AG04449 (cell line): ENCODE measurements around the gene KCNJ1.

Experiments used
- CTCF ChIA-PET: fragments of 350-600 bp; formaldehyde crosslinking; extraction: SDS; loops from one replicate; lab custom pipeline; 2021; ENCODE audit warnings: antibody characterized with exemption; lab: Yijun Ruan, JAX
- POLR2A ChIA-PET: fragments of 400-600, 350-600 bp; formaldehyde crosslinking; extraction: SDS; loops from one replicate; lab custom pipeline; 2020; ENCODE audit warnings: antibody characterized with exemption, inconsistent platforms; lab: Yijun Ruan, JAX
- DNase-seq: peaks from one replicate; pipeline ENCODE4 v3.0.0-alpha.2; 2010; ENCODE audit warnings: low read depth, low spot score
- H3K4me3 ChIP-seq: 2 replicates; pipeline ENCODE4 v1.5.1; 2011; ENCODE audit warnings: low read depth, mild to moderate bottlenecking, control low read depth, low read length
- TF ChIP-seq, protein P1 (sequence below): IDR thresholded peaks from one replicate; pipeline ENCODE4 v1.5.1; 2011; ENCODE audit warnings: mild to moderate bottlenecking, moderate library complexity, low read length, control low read depth, inconsistent platforms; ENCODE audit not compliant: insufficient read depth; ENCODE audit errors: missing control alignments

Gene KCNJ1

DNA sequence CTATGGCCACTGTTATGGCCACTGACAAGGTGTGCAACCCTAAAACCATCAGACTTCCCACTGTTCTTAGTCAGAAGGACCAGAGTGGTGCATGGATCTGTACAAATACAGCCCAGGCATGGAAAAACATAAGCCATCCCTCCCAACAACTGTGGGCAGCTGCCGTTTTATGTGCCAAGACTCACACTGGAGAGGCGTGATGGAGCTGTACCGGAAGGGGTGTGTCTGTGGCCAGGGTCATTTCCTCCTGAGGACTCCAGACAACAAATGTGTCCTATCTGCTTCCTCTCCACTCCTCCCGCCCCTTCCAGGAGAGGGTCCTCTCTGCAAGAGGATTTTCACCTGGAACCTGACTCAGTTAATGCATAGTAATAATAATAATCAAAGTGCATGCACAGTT lies 29.5 kb downstream of the KCNJ1 start:
- ChIA-PET POLR2A (no interaction called here), CTCF (interaction anchor here (1.1 to 1.8 kb wide), 5 partner anchors 13 to 805 kb away, joined by 3 to 10 read pairs (median 4); no protein-coding TSS in a partner anchor)
- TF ChIP-seq, protein P1, sequence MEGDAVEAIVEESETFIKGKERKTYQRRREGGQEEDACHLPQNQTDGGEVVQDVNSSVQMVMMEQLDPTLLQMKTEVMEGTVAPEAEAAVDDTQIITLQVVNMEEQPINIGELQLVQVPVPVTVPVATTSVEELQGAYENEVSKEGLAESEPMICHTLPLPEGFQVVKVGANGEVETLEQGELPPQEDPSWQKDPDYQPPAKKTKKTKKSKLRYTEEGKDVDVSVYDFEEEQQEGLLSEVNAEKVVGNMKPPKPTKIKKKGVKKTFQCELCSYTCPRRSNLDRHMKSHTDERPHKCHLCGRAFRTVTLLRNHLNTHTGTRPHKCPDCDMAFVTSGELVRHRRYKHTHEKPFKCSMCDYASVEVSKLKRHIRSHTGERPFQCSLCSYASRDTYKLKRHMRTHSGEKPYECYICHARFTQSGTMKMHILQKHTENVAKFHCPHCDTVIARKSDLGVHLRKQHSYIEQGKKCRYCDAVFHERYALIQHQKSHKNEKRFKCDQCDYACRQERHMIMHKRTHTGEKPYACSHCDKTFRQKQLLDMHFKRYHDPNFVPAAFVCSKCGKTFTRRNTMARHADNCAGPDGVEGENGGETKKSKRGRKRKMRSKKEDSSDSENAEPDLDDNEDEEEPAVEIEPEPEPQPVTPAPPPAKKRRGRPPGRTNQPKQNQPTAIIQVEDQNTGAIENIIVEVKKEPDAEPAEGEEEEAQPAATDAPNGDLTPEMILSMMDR: no peak
- H3K4me3 ChIP-seq: no peak overlapping the region
- no peak for DNase-seq

DNA sequence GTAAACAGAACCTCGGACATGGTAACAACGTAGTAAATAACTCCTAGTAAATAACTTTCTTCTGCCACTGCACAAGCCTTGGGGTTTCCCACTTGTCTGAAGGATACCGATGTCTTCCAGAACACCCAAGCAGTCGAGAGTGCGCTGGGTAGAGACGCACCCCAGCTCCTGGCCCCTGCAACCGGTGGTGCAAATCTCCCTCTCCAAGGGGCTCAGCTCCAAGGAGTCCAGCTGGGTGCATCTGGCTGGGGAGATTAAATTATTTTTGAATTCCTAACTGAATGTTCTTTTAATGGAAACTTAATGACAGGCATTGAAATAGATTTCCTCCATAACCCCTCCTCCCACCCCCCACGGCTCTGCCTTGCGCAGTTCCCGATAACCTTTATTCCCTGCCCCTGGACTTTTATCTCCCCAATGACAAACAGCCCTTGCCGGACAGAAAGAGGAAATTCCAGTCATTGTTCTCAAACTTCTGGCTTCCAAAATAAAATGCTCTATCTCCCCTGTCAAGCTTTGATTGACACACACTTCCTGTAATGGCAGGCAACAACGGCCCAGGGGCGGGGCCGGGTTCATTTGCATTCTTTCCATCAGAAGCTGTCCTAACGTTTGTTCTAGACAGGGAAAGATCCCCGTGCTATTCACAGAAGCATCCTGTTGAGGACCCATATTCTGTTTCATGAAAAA lies 31.2 kb downstream of the KCNJ1 start:
- ChIA-PET CTCF (interaction anchor here (1.0 to 8.0 kb wide), 7 partner anchors 8 to 678 kb away, joined by 3 to 187 read pairs (median 4); no protein-coding TSS in a partner anchor), POLR2A (no interaction called here)
- TF ChIP-seq, protein P1: no peak
- H3K4me3 ChIP-seq: no peak overlapping the region
- DNase-seq: no peak

DNA sequence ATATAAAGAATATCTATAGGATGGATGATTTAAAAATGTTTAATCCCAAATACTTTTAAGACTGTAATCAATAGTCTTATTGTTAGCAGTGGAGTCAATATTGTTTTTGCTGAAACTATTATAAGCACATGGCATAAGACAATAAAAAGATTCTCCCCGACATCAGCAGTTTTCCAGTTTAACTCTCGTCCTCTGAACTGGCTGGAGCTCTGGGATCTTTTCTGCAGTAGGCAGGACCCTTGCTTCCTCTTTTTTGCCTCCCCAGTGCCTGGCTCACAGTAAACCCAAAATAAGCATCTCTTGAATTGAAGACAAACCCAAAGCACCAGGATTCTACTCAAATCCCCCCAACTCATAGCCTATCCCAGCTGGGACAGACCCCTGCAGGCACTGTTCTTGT lies 32.9 kb downstream of the KCNJ1 start:
- CTCF ChIA-PET: interaction anchor here (1.6 to 8.0 kb wide), 5 partner anchors 9 to 676 kb away, joined by 3 to 187 read pairs (median 11); no protein-coding TSS in a partner anchor
- POLR2A ChIA-PET: no interaction called here
- no peak for DNase-seq
- no peak overlapping the region for H3K4me3 ChIP-seq
- TF ChIP-seq, protein P1: no peak

DNA sequence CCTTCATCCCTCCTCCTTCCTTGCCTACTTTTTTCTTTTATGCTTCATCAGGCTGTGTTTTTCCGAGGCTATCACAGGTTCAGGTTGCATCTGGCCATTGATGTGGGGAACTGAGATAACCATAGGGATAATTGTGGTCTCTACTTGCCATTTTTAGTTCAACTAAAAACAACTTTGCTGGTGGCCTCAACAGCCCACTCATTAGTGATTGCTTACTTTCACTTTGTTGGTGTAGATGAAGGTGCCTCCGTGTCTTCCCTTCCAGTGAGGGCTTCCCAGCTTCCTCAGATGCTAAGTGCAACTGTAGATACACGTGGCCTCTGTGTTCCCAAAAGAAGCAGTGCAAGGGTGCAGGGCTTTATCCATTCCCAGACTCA lies 35.0 kb downstream of the KCNJ1 start:
- H3K4me3 ChIP-seq: no peak overlapping the region
- no peak for DNase-seq
- CTCF ChIA-PET: interaction anchor here (0.7 to 8.0 kb wide), 57 partner anchors 11 to 803 kb away, joined by 3 to 187 read pairs (median 6); partner anchors contain the start of gene ETS1
- TF ChIP-seq, protein P1: no peak
- POLR2A ChIA-PET: no interaction called here

DNA sequence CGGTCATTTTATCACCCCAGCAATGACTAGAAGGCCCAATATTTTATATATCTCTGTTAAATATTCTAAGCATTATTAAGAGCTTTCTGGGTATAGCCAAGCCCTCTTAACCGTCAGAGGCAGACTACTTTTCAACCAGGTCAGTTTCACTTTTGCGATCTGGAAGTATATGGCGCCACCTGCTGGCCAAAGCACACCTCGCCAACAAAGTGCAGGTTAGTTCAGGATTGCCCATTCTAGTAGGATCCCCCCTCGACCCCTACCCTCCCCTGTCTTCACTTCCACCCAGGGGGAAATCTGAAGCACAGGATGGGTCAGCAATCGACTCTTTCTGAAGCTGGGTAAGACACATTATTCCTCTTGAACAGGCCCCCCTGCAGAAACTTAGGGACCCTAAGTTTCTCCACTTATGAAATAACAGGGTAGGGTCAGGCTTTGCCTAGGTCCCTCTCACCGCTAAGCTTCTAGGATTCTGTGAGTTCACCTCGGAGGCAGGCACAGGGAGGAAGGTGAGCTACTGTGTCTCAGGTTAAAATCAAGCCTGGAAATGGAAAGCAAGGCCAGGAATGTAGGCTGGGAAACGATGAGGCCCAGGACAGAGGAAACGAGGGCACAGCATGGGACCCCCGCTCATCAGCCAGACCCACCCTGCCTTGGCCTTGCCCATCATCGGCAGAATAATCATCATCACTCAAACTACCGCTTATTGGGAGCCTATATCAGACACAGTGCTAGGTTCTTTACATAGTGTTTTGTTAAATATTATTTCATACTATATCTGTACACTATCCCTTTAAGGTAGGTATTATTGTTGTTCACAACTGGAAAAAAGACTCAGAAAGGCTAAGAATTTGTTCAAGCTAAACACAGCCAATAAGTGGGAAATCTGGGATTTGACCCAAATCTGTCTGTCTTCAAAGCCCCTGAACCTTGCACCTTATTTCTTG lies 35.6 kb downstream of the KCNJ1 start:
- peak; percentile 42 for DNase-seq
- H3K4me3 ChIP-seq: no peak overlapping the region
- POLR2A ChIA-PET: no interaction called here
- CTCF ChIA-PET: interaction anchor here (0.6 to 8.0 kb wide), 101 partner anchors 9 to 802 kb away, joined by 3 to 187 read pairs (median 5); partner anchors contain the start of genes ETS1 and FLI1
- TF ChIP-seq, protein P1: peak; percentile 82
